GM18951 (cell line): ENCODE measurements around the gene RNF38.
"Not testable (repeated sequence)": the region's sequence is repeated elsewhere in the genome, so short reads cannot be mapped to it uniquely, and the experiment has no call there.

Experiments
- POLR2A ChIP-seq: IDR thresholded peaks from 4 replicates; pipeline ENCODE4 v1.6.1; 2011; ENCODE audit warnings: mild to moderate bottlenecking; ENCODE audit not compliant: insufficient read length, insufficient read depth; ENCODE audit errors: extremely low read depth
- in situ Hi-C: fragments of 300-500 bp; cut with MboI; formaldehyde crosslinking; loops from one replicate; pipeline ENCODE4 v1.12.0; 2022; ENCODE audit warnings: low sequenced_read_pairs, mixed read lengths, inconsistent platforms; ENCODE audit not compliant: unreplicated experiment

Gene RNF38

DNA sequence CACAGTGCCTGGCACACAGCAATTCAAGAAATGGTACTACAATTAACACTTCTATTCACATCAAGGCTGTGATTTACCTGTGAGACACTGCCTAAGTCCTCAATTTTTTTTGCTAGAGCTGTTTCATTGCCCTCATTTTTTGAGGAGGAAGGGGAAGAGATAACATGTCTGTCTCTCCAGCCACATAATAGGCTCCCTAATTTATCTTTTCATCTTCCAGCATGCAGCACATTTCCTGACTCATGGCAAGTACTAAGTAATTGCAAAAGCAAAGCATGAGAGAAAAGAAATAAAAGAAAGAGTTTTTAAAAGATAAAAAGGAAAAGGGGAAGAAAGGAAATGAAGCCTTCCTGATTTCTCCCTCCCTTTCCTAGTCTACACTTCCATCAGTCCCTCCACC, 26.9 kb upstream of the RNF38 start:
- no peak for TF ChIP-seq POLR2A
- in situ Hi-C loops = no loop called here

DNA sequence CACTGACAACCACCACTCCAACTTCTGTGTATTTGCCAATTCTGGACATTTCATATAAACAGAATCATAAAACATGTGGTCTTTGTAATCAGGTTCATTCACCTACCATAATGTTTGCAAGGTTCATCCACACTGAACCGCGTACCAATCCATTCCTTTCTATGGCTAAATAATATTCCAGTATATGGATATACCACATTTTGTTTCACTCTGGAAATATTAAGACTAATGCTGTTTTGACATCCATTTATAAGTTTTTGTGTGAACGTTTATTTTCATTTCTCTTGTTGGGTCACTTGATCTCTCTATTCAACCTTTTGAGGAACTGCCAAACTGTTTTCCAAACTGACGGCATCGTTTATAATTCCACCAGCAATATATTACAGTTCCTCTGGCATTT, 26.3 kb upstream of the RNF38 start:
- TF ChIP-seq POLR2A = no peak
- in situ Hi-C loops = no loop called here

DNA sequence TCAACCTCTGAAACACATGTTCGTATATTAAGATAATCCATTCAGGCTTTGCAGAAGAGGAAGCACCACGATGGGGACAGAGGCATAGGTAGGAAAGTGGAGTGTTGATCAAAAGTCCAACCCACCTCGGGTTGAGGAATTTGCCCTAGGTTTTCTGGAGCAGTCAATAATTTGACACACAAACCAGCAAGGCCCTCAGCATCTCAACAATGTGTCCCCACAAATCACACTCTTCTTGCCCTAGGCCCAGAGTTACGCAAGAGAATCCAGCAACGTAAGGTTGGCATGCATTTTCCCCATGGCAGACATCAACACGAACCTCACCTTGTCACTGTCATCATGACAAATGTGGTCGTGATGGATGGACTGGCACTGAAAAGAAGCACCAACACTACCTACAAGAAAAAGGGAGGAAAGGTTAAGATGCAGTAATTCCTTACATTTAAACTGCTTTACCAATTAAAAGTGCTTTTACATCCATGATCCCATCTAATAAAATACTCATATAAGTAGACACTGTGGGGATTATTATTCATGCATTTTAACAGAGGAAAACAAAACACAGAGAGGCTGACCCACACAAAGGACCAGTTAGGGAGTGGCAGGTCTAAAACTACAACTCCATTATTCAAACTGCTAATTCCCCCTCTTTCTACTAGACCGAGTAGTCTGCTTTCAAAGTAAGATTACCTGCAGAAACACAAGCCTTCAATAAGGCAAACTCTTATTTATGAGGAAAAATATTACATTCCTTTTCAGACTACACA, 24.4 kb upstream of the RNF38 start:
- in situ Hi-C loops = no loop called here
- no peak for TF ChIP-seq POLR2A

GRCh38 chr9:36423206-36423605, 23.1 kb upstream of the RNF38 start:
- no peak for TF ChIP-seq POLR2A
- in situ Hi-C loops = no loop called here

- TF ChIP-seq POLR2A = no peak
- in situ Hi-C loops = no loop called here
These were observed 16.8 kb upstream of the RNF38 start for GRCh38 chr9:36416890-36417289.

DNA sequence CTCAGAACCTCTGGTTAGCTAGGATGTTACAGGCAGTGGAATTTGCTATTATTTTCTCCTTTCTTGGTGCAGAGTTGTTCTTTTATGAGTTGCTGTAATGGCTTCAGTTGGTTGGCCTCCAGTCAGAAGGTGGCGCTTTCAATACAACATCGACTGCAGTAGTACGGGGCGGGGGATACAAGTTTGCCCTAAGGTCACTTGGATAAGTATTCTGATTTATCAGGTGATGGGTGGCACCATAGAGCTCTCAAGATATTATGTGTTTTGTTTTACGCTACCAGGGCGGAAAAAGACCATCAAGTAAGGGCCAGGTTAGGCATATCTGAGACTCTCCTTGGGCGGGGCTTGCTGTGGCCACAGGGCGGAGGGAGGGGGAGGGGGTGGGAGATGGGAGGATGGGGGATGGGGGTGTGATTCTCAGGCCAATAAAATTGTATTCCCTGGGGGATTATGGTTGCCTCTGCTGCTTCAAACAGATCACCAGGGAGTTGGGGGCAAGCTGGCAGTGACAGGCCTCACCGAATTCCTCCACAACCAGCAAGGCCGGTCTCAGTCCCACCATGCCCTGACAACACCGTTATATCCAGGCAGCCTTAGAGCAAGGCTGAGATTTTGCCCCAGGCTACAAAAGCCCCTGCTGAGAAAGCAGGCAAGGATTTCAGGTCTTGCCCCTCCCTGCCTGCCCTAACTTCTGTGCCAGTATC, 15.9 kb upstream of the RNF38 start:
- in situ Hi-C loops = no loop called here
- no peak for TF ChIP-seq POLR2A

GRCh38 chr9:36411410-36411809, 11.3 kb upstream of the RNF38 start:
- in situ Hi-C loops = not testable (repeated sequence)

- in situ Hi-C loops = loop anchor here (5.0 to 10.0 kb wide), 2 partner anchors 148 to 326 kb away; no protein-coding TSS in a partner anchor
These were observed 9.0 kb upstream of the RNF38 start for GRCh38 chr9:36409076-36409475.

GRCh38 chr9:36407122-36407723, 7.2 kb upstream of the RNF38 start:
- in situ Hi-C loops = loop anchor here (5.0 to 10.0 kb wide), 2 partner anchors 150 to 328 kb away; no protein-coding TSS in a partner anchor

DNA sequence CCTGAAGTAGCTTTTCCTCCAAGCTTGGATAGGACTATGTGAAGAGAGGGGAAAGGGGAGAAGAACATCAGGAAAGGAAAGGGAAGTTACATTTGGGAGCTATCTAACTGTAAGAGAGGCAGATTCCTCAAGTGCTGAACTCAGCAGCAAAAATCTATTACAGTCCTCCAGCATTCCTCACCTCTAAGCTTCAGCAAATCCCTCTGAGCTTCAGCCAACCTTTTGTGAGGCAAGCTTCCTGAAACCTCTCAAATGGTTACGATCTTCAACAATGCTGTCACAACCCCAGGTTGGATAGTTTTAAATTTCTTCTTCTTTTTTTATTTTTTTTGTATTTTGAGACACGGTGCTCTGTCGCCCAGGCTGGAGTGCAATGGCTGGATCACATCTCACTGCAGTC, 2.5 kb upstream of the RNF38 start:
- in situ Hi-C loops = loop anchor here (10.0 kb wide), 1 partner anchor 332 kb away; no protein-coding TSS in a partner anchor
- no peak for TF ChIP-seq POLR2A

More at GRCh38 chr9:36407122-36407723, 7.2 kb upstream of the RNF38 start:
- TF ChIP-seq POLR2A = no peak

DNA sequence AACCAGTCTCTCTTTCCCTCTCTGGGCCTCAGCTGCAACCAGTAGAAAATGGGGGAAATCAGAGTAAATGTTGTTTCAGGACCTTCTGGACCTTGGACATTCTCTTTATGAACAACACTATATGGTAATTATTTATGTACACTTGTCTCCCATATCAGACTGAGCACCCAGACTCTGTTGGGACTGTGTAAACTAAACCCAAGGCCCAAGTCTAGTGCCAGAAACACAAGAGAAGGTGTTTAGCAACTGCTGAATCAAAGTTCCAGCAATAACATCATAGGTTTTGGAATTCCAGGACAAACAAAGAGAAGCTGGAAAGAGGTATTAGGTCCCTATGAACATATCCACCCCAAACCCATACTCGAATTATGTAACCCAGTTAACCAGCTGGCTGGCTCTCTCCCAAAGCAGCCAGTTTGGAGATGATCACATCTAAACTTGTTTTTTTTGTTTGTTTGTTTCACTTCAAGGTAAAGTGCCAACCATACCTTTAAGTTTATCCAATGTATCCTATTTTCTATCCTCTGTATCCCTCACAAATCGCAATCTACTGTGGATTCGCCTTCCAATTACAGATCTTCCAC, 1.9 kb upstream of the RNF38 start:
- in situ Hi-C loops = loop anchor here (10.0 kb wide), 1 partner anchor 333 kb away; no protein-coding TSS in a partner anchor

GRCh38 chr9:36401164-36401740, 1.2 kb upstream of the RNF38 start:
- in situ Hi-C loops = loop anchor here (10.0 kb wide), 1 partner anchor 334 kb away; no protein-coding TSS in a partner anchor
- no peak for TF ChIP-seq POLR2A

More for the DNA sequence above, 1.9 kb upstream of the RNF38 start:
- no peak for TF ChIP-seq POLR2A
